Panc1 (cell line): ENCODE measurements around the gene ADI1. TPM values are rescaled to one million over a fixed set of nuclear protein-coding genes. Genes with fewer than 3 reads are reported as not detected.

Source experiments
- ATAC-seq: fragments of 200-7000 bp; cut with Tn5 transposase; 2 replicates; pipeline ENCODE4 v1.9.1; 2020; ENCODE audit warnings: mild to moderate bottlenecking, moderate library complexity
- BruUV-seq: library from RNA; stranded (reverse); fragments of 400-500 nt; replicated peaks from 2 replicates; lab custom pipeline; 2021; lab: Mats Ljungman, UMichigan
- CTCF ChIA-PET: fragments of 300-600 bp; sonication (Branson Sonifier 250); formaldehyde crosslinking; loops from one replicate; lab custom pipeline; 2022; ENCODE audit warnings: antibody characterized with exemption; lab: Charles Lee
- POLR2A ChIA-PET: fragments of 300-600 bp; sonication (Branson Sonifier 250); formaldehyde crosslinking; loops from one replicate; lab custom pipeline; 2022; ENCODE audit warnings: antibody characterized with exemption; lab: Charles Lee
- DNase-seq: peaks from one replicate; pipeline ENCODE4 v3.0.0-alpha.2; 2010; ENCODE audit warnings: low read depth, low spot score
- H3K27ac ChIP-seq: 2 replicates; pipeline ENCODE4 v1.5.1; 2011; ENCODE audit warnings: mild to moderate bottlenecking, low read length, inconsistent platforms
- H3K27me3 ChIP-seq: fragments of 200-500 bp; sonication (Bioruptor generic); 2 replicates; pipeline ENCODE4 v1.6.0; 2014; ENCODE audit warnings: low read length, inconsistent platforms; ENCODE audit not compliant: control insufficient read depth, insufficient read depth
- H3K36me3 ChIP-seq: fragments of 200-500 bp; sonication (Bioruptor generic); 2 replicates; pipeline ENCODE4 v1.5.1; 2014; ENCODE audit warnings: inconsistent platforms, mild to moderate bottlenecking, low read length, moderate library complexity; ENCODE audit not compliant: control insufficient read depth, insufficient read depth
- H3K4me1 ChIP-seq: 2 replicates; pipeline ENCODE4 v1.5.1; 2011; ENCODE audit warnings: inconsistent platforms, mild to moderate bottlenecking, low read length, moderate library complexity; ENCODE audit not compliant: control insufficient read depth, insufficient read depth
- H3K4me3 ChIP-seq, 2 experiments: 2 replicates each; pipeline ENCODE4 v1.5.1; 2011 to 2012; ENCODE audit warnings: low read depth in 2 of 2, low read length in 2 of 2, mild to moderate bottlenecking in 2 of 2, inconsistent platforms in 1 of 2, moderate library complexity in 1 of 2
- H3K9me3 ChIP-seq: fragments of 200-500 bp; sonication (Bioruptor generic); 2 replicates; pipeline ENCODE4 v1.5.1; 2014; ENCODE audit warnings: low read depth, mild to moderate bottlenecking, inconsistent platforms, low read length, moderate library complexity; ENCODE audit not compliant: control insufficient read depth, insufficient read depth
- CTCF ChIP-seq: fragments of 450-650 bp; IDR thresholded peaks from 2 replicates; pipeline ENCODE4 v1.5.1; 2017; ENCODE audit warnings: mild to moderate bottlenecking
- POLR2AphosphoS5 ChIP-seq: IDR thresholded peaks from 2 replicates; pipeline ENCODE4 v1.6.1; 2012; ENCODE audit warnings: mild to moderate bottlenecking, low read depth, low read length, moderate library complexity
- REST ChIP-seq, 2 experiments: IDR thresholded peaks; 2 replicates each; pipeline ENCODE4 v1.6.1; 2011 to 2012; ENCODE audit warnings: low read depth in 2 of 2, control low read depth in 1 of 2, low read length in 1 of 2, mild to moderate bottlenecking in 1 of 2, moderate library complexity in 1 of 2; ENCODE audit not compliant: insufficient read depth in 1 of 2
- SIN3A ChIP-seq: IDR thresholded peaks from 2 replicates; pipeline ENCODE4 v1.6.1; 2012; ENCODE audit warnings: low read depth, mild to moderate bottlenecking, low read length, moderate library complexity, borderline replicate concordance; ENCODE audit not compliant: insufficient read depth
- TCF7L2 ChIP-seq: IDR thresholded peaks from 2 replicates; pipeline ENCODE4 v1.6.1; 2011; ENCODE audit warnings: mild to moderate bottlenecking, low read depth, low read length, inconsistent platforms
- in situ Hi-C: cut with HindIII; loops from 2 replicates; pipeline ENCODE4 v1.10.0; 2016; ENCODE audit warnings: low sequenced_read_pairs, low pct_unique_long_range_greater_than_20kb
- intact Hi-C: fragments of 100-400 bp; cut with micrococcal nuclease; formaldehyde crosslinking; loops from one replicate; pipeline ENCODE4 v1.10.0; 2022; ENCODE audit not compliant: unreplicated experiment
- total RNA-seq: library from RNA; stranded (reverse); gene quantifications from one replicate; pipeline ENCODE4 v1.2.1, GENCODE V29; 2021; ENCODE audit not compliant: unreplicated experiment

ADI1 gene
- total RNA-seq, 1 experiment from 2014 or later: 42.9 TPM

GRCh38 chr2:3487432-3487831 lies 31.9 kb downstream of the ADI1 start:
- Histone ChIP-seq H3K27ac (no peak overlapping the region), H3K4me1 (no peaks in the 10 kb centered on the region; the same call in 1 of the 2 replicates), H3K9me3 (no peaks in the 10 kb centered on the region), H3K36me3 (no peaks in the 10 kb centered on the region), H3K4me3 (no peak overlapping the region), H3K27me3 (no peaks in the 10 kb centered on the region)
- ChIA-PET POLR2A (no interaction called here), CTCF (no interaction called here)
- in situ Hi-C loops (no loop called here), intact Hi-C loops (no loop called here)
- TF ChIP-seq POLR2AphosphoS5: no peak
- ATAC-seq: no peak
- BruUV-seq: no TSS peak
- DNase-seq: no peak

- in situ Hi-C loops: no loop called here
- Histone ChIP-seq H3K27ac (no peak overlapping the region), H3K4me3 (no peak overlapping the region), H3K27me3 (no peaks in the 10 kb centered on the region), H3K9me3 (no peaks in the 10 kb centered on the region), H3K36me3 (no peaks in the 10 kb centered on the region), H3K4me1 (no peaks in the 10 kb centered on the region; the same call in 1 of the 2 replicates)
- no TSS peak for BruUV-seq
- TF ChIP-seq POLR2AphosphoS5 (no peak), TCF7L2 (no peak), REST (IDR thresholded peaks at IDR 0.05; ENCODE audit: insufficient read depth in 1 of 2, low read depth in 2 of 2, low read length in 1 of 2) (no peak), CTCF (no peak), SIN3A (no peak)
- intact Hi-C loops: no loop called here
- ChIA-PET POLR2A (no interaction called here), CTCF (no interaction called here)
- DNase-seq (no peak), ATAC-seq (peak; percentile 32; the same call in 1 of the 2 replicates)
These were observed 32.3 kb downstream of the ADI1 start for GRCh38 chr2:3487028-3487425.

GRCh38 chr2:3486047-3487027 lies 33.0 kb downstream of the ADI1 start:
- Histone ChIP-seq H3K36me3 (no peaks in the 10 kb centered on the region), H3K4me1 (no peaks in the 10 kb centered on the region; the same call in 1 of the 2 replicates), H3K27ac (no peak overlapping the region), H3K9me3 (no peaks in the 10 kb centered on the region), H3K27me3 (no peaks in the 10 kb centered on the region), H3K4me3 (no peak overlapping the region)
- ATAC-seq: no peak
- intact Hi-C loops (no loop called here), in situ Hi-C loops (no loop called here)
- no peak for DNase-seq
- POLR2A ChIA-PET: no interaction called here
- BruUV-seq: no TSS peak
- CTCF ChIA-PET: no interaction called here
- TF ChIP-seq REST (IDR thresholded peaks at IDR 0.05; ENCODE audit: insufficient read depth in 1 of 2, low read depth in 2 of 2, low read length in 1 of 2) (no peak), POLR2AphosphoS5 (0 out of 2 replicates have a peak, but pooled peaks have one; percentile 9)
